SK-N-MC (cell line): ENCODE measurements around the gene NUPR1.

Experiments
- EZH2 ChIP-seq: fragments of 200-600 bp; sonication (generic); IDR thresholded peaks from one replicate; pipeline ENCODE4 v1.6.1; 2017; ENCODE audit warnings: antibody characterized with exemption
- POLR2AphosphoS5 ChIP-seq: IDR thresholded peaks from 2 replicates; pipeline ENCODE4 v1.6.1; 2012; ENCODE audit warnings: mild to moderate bottlenecking, low read depth, low read length, borderline replicate concordance

DNA sequence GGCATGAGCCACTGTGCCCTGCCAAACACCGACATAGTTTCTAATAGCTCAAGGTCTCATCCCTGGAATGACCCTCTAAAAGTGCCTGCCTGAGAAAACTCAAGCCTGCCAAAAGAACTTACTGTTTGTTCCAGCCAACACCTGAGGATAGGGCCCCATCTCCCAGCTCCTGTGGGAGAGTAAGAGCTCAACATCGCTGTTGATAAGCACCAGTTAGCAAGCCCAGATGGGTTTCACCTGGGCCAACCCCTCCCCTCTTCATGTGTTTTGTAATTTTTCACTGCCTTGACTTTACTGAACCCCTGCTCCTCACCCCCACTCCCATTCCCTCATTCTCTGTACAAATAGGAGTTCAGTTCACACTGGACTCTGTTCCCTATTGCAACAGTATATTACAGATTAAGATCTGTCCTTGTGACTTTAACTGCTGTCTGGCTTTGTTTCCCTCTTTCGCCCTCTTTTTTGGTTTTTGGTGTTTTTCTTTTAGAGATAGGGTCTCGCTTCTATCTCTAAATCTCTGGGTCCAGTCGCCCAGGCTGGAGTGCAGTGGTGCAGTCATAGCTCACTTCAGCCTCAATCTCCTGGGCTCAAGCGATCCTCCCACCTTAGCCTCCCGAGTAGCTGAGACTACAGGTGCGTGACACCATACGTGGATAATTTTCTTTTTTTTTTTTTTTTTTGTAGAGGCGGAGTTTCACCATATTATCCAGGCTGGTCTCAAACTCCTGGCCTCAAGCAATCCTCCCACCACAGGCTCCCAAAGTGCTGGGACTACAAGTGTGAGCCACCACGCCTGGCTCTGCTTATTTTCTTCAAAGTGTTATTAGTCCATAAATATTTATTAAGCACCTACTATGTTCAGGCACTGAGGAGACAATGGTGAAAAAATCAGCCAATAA is 12.3 kb downstream of the NUPR1 start:
- TF ChIP-seq EZH2 (no peak), POLR2AphosphoS5 (no peak)
